Stimulated activated CD8-positive, alpha-beta memory T cell treated with anti-CD3 and anti-CD28 coated beads, Interleukin-2, amount 100 ng/mL, for 48 hours (primary cell): ENCODE results near the gene SELP.

Experiments used
- DNase-seq, 2 donors: peaks; one replicate each; pipeline ENCODE4 v3.0.0-alpha.2; 2020; ENCODE audit warnings: low read depth in 2 of 2

Gene SELP

GRCh38 chr1:169576241-169576934, 53.5 kb downstream of the SELP start:
- no peak for DNase-seq

DNA sequence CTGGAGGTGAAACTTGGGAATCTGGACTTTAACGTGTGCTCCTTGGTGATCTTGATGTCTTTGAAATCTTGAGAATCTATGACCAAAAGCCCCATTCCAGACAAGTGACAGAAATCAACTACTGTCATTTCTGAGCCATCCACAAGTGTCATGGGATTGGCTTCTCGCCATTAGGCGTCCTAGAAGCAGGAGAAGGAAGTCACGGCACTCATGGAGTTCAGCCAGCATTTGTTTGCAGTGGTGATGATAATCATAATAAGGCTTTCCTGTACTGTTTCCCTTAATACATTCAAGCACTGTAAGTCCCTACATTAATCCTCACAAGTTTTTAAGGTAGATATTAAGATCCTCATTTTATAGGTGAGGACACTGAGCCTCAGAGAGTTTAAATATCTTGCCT, 55.6 kb downstream of the SELP start:
- DNase-seq, result no peak

DNA sequence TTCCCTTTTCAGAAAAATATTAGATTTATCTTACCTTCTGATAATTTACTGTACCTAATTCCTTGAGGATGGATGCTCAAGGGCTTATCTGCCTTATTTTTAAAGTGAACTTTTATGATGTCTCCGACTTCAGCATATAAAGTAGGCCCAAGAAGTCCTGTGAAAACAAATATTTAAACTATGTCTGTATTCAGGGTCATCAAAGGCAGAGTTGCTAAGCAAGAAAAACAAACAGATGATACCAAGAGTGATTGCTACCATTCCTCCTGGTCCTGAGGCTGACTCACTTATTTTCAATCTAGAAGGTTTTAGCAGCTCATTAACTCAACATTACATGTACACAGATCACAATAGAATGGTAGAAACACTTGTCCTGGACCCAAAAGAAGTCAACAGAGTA, 57.7 kb downstream of the SELP start:
- no peak for DNase-seq

DNA sequence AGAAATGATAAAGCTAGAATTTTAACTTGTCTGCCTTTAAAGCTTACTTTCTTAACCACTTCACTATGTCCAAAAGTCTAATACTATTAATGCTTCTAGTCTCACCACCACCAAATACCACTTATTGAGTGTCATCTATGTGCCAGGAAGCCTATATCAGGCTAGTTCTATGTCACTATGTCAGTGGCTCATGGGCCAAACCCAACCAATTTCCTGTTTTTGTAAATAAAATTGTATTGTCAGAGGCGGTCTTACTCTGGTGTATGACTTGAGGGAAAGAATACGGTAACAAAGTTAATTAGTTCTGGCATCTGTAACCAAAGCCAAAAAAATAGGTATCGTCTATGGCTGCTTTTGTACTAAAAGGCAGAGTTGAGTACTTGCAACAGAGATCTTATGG, 58.5 kb downstream of the SELP start:
- DNase-seq, result no peak

DNA sequence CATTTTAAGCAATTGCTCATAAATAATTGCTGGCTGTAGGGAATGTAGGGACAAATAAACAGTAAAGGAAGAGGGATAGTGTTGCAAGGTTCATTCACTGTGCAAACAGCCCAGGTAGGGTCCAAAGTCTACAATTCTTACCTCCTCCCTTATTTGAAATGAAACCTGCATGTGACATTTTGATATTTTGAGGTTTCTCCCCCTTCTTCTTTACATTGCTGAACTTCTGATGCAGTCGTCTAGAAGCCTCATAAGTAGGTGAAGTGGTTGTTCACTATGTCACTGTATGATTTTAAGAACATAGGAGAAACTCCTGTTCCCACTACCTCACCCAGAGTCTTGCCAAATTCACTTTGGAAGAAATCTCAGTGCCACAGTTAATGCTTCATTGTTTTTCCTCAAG, 59.8 kb downstream of the SELP start:
- DNase-seq, result no peak

GRCh38 chr1:169568497-169568896, 61.4 kb downstream of the SELP start:
- no peak for DNase-seq

DNA sequence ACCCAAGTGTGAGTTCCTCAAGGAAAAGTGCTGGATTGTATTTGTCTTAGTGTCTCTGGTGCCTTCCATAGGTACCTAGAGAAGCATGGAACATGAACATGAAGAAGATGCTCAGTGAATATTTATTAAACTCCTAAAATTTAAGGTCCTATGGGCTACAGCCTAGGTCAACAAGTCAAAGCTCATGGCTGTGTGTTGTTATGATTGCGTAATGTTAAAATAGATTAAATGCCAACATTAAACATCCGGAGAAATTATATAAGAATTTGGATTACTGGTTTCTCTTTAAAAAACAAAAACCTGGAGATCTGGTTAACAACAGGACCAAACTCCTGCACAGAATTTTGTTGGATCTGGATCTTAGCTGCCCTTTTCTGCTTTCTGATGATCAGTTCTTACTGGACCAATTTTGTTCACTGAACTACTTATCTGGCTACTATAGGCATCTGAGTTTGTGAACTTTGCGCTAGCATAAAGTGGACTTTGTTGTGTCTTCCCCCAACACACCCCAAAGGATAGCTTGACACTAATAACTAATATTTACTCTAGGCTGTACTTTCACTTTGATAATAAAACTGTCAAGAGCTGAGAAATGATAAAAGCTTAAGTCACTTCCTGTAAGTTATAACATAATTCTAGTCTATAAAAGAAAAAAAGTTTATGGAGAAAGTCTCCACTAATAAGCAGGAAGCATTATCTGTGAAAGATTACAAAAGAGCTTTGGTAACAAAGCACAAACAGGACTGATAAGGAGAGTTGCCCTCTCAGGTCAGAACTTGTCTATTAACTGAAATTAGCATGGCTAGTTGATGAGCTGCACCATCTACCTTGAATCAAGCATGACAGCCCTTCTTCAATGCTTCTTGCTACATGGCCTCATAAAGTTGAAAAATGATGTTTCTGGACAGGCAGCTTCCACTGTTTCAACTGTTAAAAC, 64.3 kb downstream of the SELP start:
- DNase-seq, result no peak

DNA sequence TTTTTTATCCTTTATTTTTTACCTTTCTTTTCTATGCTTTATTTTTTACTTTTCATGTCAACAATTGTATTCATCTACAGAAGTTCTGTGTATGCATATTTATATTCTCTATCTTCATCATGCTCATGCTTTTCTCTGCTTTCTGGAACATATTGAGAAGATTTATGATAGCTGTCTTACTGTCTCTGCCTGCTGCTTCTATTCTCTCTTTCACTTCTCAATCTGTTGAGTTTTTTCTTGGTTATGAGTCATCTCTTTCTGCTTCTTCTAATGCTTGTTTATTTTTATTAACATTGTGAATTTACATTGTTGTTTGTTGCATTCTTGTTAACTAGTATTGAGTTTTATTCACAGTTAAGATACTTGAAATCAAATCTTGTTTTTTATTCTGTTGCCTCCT, 66.3 kb downstream of the SELP start:
- DNase-seq, result no peak

DNA sequence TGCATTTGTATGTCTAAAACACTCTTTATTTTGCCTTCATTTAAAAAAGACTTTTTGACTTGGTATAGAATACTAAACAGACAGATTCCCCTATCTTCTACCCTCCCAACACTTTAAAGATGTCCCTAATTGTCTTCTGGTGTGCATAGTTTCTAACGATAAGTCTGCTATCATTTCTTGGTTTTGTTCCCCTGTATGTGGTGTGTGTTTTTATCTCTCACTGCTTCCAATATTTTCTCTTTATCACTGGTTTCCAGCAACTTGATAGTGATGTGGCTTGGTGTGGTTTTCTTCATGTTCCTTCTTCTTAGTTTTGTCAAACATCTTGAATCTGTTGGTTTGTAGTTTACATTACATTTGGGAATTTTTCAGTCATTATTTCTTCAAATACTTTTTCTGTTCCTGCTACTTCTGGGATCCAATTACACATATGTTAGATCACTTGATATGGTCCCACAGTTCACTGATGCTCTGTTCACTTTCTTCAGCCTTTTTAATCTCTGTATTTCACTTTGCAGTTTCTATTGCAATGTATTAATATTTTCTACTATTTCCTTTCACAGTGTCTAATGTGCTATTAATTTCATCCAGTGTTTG, 66.8 kb downstream of the SELP start:
- no peak for DNase-seq

DNA sequence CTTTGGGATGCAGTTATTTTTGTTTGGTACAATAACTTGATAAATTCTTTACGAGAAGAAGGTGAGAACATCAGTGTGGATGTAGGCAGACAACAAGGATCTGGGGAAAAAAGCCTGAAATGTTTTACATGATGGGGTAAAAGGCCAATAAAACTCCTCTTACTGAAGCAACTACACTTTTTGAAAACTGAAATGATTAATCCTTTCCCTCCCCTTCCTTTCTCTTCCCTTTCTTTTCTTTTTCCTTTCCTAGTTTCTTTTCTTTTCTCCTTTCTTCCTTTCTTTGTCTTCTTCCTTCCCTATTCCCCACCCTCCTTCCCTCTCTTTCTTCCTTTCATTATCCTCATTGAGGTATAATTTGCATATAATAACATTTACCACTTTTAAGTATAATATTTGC, 68.2 kb downstream of the SELP start:
- no peak for DNase-seq

DNA sequence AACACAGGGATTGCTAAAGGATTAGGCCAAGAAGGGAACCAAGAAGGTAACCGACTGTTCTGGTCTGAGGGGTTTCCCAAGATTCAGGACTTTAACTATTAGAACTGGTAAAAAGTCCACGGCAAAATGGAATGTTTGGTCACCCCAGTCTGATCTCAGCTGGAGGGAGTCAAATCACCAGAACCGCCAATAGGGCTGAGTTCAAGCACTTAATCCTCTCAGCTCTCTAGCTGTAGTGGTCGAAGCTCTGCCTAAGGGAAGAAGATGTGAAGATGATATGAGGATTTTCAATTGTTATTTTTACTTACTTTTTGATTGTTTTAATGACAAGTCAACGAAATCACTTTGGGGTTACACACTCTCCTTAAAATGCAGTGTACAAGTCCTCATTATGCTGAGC, 72.8 kb downstream of the SELP start:
- DNase-seq, result no peak

DNA sequence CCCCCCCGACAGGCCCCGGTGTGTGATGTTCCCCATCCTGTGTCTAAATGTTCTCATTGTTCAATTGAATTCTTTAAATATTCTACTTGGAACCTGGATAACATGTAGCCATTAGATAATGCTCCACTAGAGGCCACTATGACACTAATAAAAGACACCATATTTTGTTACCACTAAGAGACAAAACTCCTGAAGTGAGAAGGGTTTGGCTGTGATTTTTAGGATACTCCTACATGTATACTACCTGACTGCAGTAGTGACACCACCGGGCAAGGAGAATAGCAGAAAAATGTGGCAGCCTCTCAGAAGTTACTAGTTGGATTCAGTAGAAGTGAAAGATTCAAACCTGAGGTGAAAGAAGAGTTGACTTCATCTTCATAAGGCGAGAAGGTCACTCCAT, 79.6 kb downstream of the SELP start:
- no peak for DNase-seq

DNA sequence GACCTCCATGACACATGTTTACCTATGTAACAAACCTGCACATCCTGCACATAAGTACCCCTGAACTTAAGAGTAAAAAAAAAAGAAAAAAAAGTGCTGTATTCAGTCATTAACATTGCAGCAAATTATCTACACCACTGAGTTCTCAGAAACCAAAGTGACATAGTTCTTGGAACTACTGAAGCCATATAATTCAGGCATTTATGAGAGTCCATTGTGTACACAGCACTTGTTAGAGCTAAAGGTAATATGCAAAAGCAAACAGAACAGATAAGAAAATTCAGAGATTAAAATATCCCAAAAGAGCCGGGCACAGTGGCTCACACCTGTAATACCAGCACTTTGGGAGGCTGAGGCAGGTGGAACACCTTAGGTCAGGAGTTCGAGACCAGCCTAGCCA, 81.6 kb downstream of the SELP start:
- DNase-seq, result no peak

DNA sequence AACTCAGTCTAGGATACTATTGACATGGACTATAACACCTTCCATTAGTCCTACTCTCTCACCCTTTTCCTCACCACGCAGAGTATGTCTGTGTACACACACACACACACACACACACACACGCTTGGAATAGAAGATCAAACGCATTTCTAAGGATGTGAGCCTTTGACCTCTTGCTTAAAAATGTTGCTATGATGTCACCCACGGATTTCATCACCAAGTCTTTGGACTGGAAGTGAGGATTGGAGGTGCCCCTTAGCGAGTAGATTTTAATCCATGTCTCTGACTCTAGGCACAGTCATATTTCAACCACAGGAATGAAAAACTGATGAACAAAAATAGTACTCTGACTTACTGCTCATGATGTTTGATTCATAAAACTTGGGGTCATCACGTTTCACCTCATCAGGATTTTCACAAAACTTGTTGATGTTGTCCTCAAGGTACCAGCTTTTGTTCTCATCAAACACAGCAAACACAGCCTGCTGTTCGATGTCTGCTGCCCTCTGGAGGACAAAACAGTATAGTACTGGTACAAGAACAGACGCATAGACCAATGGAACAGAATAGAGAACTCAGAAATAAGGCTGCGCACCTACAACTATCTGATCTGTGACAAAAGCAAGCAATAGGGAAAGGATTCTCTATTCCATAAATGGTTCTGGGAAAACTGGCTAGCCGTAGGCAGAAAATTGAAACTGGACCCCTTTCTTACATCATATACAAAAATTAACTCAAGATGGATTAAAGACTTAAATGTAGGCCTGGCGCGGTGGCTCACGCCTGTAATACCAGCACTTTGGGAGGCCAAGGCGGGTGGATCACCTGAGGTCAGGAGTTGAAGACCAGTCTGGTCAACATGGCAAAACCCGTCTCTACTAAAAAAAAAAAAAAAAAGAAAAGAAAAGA, 83.6 kb downstream of the SELP start:
- peak; percentile 2 to 5 for DNase-seq

GRCh38 chr1:169545472-169545871, 84.5 kb downstream of the SELP start:
- no peak for DNase-seq

- DNase-seq, result no peak
These were observed 90.7 kb downstream of the SELP start for GRCh38 chr1:169538998-169539871.
